Colon (tissue), 2 donors: ENCODE data around the gene COL18A1.

Experiments
- FAIRE-seq: peaks from 2 replicates; lab custom pipeline; 2012; peaks lifted over from hg19 to GRCh38; lab: Jason Lieb, UNC
- donor health status: control.
- donor health status: control.

Gene COL18A1

GRCh38 chr21:45383111-45383614 lies 21.8 kb upstream of the COL18A1 start:
- FAIRE-seq: no peak

GRCh38 chr21:45383615-45384201 lies 21.3 kb upstream of the COL18A1 start:
- FAIRE-seq: no peak

GRCh38 chr21:45384656-45385548 lies 20.1 kb upstream of the COL18A1 start:
- no peak for FAIRE-seq

GRCh38 chr21:45385549-45386050 lies 19.4 kb upstream of the COL18A1 start:
- no peak for FAIRE-seq

GRCh38 chr21:45386336-45386727 lies 18.6 kb upstream of the COL18A1 start:
- no peak for FAIRE-seq

DNA sequence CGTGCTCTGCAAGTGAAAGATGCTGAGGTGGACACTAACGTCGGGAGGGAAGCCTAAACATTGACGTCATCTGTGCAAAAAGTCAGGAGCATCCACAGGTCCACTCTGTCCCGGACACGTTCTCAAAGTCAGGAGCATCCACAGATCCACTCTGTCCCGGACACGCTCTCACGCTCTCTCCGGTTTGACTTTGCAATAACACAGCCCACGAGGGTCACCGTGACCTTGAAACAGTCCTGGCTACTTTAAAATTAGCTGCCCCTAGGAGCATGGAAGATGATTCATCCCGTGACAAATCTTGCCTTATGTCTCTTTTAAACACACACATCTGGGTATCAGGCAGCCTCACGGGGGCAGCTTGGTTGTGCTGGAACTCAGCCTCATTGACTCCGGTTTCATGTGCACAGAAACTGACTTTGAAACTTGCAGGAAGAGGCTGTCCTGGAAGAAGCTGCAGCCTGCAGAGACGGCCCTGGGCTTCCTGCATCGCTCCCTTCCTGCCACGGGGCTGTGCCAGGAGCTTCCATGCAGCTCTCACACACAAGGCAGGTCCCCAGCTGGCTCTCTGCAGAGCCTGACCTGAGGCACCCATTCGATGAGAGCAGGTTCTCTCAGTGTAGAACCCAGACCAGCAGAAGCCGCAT lies 18.1 kb upstream of the COL18A1 start:
- no peak for FAIRE-seq

DNA sequence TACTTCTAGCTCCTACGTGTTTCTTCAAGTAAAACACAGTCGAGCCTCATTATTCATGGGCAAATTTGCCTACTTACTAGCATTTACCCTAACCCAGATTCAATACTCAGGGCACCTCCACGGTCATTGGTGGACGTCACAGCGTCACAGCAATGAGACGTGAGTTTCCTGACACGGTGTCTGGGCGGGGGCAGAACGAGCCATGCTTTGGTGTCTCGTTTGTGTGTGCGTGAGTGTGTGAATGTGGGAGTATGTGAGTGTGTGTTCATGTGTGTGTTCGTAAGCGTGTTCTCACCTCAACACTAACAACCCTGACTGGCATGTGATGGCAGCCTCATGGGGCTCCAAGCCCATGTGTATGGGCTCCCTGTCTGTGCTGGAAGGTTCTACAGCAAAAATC lies 17.5 kb upstream of the COL18A1 start:
- FAIRE-seq: no peak

DNA sequence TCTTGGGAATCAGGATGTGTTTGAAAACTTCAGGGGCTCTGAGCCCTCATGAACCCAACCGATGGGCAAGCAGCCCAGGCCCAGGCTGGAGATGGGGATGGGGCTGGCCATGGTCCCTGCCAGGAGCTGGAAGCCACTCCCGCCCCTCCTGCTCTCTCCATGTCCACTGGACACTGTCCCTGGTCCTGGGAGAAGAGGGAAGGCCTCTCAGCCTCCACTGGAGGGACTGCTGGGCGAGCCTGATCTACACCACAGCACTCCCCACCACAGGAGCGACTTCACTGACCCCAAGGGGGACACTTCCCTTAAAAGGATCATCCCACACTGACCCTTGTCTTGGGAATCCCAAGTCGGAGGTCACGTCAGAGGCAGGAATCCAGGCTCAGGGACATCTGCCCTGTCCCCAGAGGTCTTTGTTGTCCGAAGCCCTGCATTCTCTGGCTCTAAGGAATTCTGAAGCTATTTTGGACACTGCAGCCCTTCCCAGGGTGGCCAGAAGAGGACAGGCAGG lies 16.9 kb upstream of the COL18A1 start:
- no peak for FAIRE-seq

- FAIRE-seq: no peak
These were observed 16.2 kb upstream of the COL18A1 start for GRCh38 chr21:45388611-45389296.

GRCh38 chr21:45390121-45390751 lies 14.7 kb upstream of the COL18A1 start:
- FAIRE-seq: no peak

GRCh38 chr21:45390831-45391742 lies 13.9 kb upstream of the COL18A1 start:
- no peak for FAIRE-seq

GRCh38 chr21:45391743-45392572 lies 13.0 kb upstream of the COL18A1 start:
- no peak for FAIRE-seq

DNA sequence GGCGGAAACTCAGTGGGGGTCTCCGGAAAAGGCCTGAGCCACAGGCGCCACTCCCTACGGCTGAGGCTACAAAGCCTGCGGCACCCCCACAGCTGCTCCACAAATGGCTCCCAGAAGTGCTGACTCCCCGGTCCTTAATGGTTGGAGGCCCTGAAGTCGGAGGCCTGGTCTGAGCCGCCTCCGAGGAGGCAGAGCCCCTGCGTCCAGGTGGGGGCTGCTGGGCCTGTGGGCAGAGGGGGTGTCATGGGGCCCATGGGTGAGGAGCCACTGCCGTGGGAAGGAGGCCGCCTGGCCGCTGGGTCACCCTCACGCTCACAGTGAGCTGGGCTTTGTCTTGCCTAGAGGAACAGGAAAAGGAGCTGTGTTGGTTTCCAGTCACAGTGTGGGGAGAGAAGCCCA lies 12.4 kb upstream of the COL18A1 start:
- no peak for FAIRE-seq

DNA sequence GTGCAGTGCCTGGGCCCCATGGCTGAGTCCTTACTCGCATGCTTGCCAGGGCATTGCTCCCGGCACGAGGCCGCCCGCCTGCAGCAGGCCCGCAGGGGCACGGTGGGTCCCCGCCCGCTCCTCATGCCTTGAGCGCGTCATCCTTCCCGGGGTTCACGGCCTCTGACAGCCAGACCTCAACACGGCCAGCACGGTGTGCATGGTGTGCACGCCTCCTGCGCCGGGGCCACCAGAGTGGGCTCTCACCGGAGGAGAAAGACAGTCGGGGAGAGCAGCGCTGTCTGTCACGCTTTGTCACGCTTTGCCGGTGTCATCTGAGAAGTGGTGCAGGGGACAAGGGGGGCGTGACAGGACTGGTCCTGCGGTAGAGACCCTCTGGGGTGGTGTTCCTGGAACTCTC lies 11.9 kb upstream of the COL18A1 start:
- no peak for FAIRE-seq

- FAIRE-seq: no peak
These were observed 10.9 kb upstream of the COL18A1 start for GRCh38 chr21:45393833-45394638.

DNA sequence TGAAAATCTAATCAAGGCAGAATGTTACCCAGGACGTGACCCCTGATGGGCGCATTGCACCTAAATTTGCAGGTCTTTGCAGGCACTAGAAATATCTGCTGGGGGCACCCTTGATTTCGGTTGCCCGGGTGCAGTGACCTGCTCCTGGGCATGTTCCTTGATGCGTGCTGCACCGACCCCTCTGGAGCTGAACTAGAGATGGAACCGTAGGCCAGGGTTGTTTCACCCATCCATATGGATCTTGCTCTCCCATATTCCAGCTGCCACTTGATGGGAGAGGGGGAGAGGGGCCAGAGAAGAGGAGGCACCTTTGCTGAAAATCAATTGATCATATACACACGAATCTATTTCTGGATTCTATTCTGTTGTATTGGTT lies 8.4 kb upstream of the COL18A1 start:
- FAIRE-seq: no peak

- no peak for FAIRE-seq
These were observed 7.6 kb upstream of the COL18A1 start for GRCh38 chr21:45397381-45397780.

DNA sequence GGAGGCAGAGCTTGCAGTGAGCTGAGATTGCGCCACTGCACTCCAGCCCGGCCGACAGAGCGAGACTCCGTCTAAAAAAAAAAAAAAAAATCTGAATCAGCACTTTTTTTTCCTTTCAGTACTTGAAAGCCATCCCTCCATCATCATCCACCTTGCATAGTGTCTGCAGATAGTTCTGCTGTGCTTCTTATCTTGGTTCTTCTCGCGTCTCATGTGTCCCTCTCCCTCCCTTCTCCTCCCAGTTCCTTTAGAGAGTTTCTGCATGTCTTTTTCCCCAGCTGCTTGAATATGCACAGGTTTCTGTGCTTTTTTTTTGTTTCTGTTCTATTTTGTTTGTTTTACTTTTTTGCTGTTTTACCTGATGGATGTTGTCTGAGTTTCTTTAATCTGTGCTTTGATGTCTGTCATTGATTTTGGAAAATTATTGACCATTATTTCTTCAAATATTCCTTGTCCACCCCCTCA lies 3.9 kb upstream of the COL18A1 start:
- FAIRE-seq: no peak
